HAP-1 (cell line): ENCODE results near the gene MYH4.

ENCODE experiments used
- DNase-seq, 2 experiments: peaks; one replicate each; pipeline ENCODE4 v3.0.0-alpha.2; 2016 to 2020; ENCODE audit warnings: low spot score in 2 of 2
- H3K27me3 ChIP-seq: fragments of 250-450 bp; sonication (Bioruptor Pico); 2 replicates; pipeline ENCODE4 v1.5.1; 2020; ENCODE audit warnings: low read depth, mild to moderate bottlenecking, moderate library complexity
- H3K36me3 ChIP-seq: fragments of 250-450 bp; sonication (Bioruptor Pico); replicated peaks from 2 replicates; pipeline ENCODE4 v1.5.1; 2020; ENCODE audit warnings: mild to moderate bottlenecking
- H3K4me1 ChIP-seq: fragments of 250-450 bp; sonication (Bioruptor Pico); 2 replicates; pipeline ENCODE4 v1.5.1; 2020; ENCODE audit warnings: mild to moderate bottlenecking
- H3K4me3 ChIP-seq: fragments of 250-450 bp; sonication (Bioruptor Pico); 2 replicates; pipeline ENCODE4 v1.5.1; 2020; ENCODE audit warnings: mild to moderate bottlenecking, moderate library complexity
- H3K9me3 ChIP-seq: fragments of 250-450 bp; sonication (Bioruptor Pico); 2 replicates; pipeline ENCODE4 v1.5.1; 2020; ENCODE audit warnings: mild to moderate bottlenecking, moderate library complexity
- in situ Hi-C: fragments of 300-500 bp; cut with MboI; formaldehyde crosslinking; loops from 3 replicates; pipeline ENCODE4 v1.14.3; 2020; ENCODE audit warnings: low sequenced_read_pairs, inconsistent platforms, mixed read lengths

Gene MYH4

DNA sequence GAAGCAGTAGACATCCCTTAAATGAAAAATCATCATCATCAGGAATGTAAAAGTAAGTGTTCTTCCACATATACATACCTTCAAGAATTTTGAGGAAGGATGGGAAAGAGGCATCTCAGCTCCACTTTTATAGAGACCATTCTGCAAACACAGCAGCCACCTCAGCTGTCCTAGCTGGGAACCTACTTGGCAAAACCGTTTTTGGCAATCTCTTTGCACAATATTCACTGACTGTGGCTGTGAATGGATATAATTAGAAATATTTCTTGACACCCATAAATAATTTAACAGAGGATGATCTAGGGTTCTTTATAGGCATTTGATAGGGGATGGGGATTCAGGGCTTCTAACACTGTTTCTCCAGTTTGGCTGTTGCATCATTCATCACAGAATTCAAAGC is at the start of gene MYH4:
MYH4 (minus strand) TSS at position 101 of the 400 bp plus-strand sequence. CDS start 2,814 bp downstream, outside the sequence.
- Histone ChIP-seq H3K9me3 (no peaks in the 10 kb centered on the region), H3K4me3 (no peak within 1 kb of the TSS), H3K27me3 (no peaks in the 10 kb centered on the region), H3K4me1 (no peaks in the 10 kb centered on the region), H3K36me3 (no peaks in the 10 kb centered on the region)
- DNase-seq = no peak
- in situ Hi-C loops = no loop called here

DNA sequence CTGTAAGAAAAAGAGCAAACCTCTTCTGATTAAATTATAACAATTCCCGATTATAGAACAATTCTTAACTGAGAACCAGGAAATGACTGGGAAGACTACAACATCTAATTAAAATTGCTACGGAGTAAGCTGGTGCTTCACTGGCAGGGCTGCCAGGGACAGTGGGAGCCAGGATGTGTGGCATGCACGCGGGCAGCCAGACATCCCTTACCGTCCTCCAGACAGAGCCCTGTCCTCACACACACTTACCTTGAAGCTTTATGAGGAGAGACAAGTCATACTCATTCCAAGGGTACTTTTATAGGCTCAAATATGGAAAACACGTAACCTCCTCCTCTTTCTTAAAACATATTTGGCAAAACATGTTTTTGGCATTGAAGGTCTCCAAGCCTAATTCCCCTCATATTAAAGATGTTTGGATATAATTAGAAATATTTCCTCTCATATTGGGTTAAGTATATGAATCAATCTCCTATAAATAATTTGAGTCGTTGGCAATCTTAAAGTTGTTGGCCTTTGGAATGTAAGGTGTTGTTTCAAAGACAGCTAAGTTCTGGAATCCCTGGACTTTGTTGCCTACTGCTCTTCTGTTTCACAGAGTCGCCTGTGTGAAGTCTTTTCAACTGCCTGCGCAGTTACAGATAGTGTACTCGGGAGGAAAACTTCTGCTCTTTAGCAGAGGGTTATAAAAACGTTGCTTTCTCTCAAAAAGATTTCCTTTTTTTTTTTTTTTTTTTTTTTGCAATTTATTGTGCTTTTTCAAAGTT is 49.1 kb upstream of the MYH4 start, which contains the start of gene MYH1:
MYH1 (minus strand) TSS at position 272 of the 767 bp plus-strand sequence. CDS start 1,900 bp downstream, outside the sequence.
- Histone ChIP-seq H3K36me3 (no peaks in the 10 kb centered on the region), H3K4me1 (no peaks in the 10 kb centered on the region), H3K27me3 (no peaks in the 10 kb centered on the region), H3K9me3 (no peaks in the 10 kb centered on the region), H3K4me3 (no peak within 1 kb of the TSS)
- DNase-seq = no peak
- in situ Hi-C loops = no loop called here

DNA sequence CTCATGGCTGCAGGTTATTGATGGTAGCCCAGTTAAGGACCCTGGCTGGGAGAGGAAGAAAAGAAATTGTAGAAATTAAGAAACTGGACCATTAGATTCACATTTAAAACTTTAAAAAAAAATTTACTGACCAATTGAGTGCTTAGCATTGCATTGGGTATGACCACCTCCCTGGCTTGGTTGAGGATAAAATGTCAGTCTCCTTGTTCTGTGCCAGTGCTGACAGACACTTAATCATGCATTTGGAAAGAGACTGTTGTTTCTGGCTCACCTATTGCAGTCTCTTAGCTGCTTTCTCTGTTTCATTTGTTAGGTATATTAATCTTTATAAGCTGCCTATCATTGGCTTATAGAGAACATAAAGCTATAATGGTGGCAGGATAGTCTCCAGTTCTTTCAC is 47.3 kb upstream of the MYH4 start:
- in situ Hi-C loops = no loop called here
- H3K36me3 ChIP-seq = no peaks in the 10 kb centered on the region
- no peaks in the 10 kb centered on the region for H3K9me3 ChIP-seq
- no peak for DNase-seq
- no peaks in the 10 kb centered on the region for H3K4me1 ChIP-seq
- no peaks in the 10 kb centered on the region for H3K27me3 ChIP-seq
- H3K4me3 ChIP-seq = no peak overlapping the region

DNA sequence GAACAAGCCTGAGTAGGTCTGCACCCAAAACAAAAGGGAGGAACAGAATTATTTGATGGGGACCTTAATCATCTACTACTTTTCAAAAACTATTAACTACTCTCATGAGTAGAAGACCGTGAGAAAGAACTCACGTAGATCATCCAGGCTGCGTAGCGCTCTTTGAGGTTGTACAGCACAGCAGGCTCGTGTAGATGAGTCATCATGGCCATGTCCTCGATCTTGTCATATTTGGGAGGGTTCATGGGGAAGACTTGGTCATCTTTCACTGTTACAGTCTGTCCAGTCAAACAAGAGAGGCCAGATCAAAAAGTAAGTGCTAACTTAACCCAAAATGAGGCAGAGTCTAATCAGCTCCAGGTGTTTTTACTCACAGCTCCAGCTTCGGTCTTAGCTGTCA is 46.7 kb upstream of the MYH4 start:
- in situ Hi-C loops = no loop called here
- Histone ChIP-seq H3K27me3 (no peaks in the 10 kb centered on the region), H3K36me3 (no peaks in the 10 kb centered on the region), H3K4me1 (no peaks in the 10 kb centered on the region), H3K9me3 (no peaks in the 10 kb centered on the region), H3K4me3 (no peak overlapping the region)
- DNase-seq = no peak

DNA sequence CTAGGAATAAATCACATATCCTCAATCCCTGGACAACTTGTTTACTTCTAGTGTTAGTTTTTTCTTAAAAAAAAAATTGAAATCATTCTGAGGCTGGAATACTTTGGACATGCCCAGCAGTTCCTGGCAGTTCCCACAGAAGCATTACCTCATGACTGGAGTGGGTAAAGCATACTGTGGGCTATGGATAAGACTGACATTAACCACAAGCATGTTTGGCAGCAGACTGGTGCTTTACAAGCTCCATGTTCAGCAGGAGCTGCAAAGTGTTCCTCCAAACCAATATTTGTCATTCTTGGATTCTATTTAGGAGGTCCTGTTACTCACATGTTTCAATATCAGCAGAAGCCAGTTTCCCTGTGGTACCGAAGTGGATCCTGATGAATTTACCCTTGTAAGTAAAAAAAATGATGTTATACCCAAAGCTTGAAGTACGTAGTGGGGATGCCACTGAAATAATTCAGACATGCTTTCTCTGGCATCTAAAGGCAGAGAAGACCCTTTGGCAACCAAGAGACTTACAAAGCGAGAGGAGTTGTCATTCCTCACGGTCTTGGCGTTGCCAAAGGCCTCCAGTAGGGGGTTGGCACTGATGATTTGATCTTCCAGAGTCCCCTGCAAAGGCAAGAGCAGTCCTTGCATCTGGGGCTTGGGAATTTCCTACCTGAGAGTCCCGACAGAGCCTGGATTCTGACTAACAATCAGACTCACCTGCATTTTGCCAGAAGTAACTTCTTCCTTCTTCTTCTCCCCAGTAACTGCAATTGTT is 44.1 kb upstream of the MYH4 start:
- no peak for DNase-seq
- in situ Hi-C loops = no loop called here
- H3K27me3 ChIP-seq = no peaks in the 10 kb centered on the region

DNA sequence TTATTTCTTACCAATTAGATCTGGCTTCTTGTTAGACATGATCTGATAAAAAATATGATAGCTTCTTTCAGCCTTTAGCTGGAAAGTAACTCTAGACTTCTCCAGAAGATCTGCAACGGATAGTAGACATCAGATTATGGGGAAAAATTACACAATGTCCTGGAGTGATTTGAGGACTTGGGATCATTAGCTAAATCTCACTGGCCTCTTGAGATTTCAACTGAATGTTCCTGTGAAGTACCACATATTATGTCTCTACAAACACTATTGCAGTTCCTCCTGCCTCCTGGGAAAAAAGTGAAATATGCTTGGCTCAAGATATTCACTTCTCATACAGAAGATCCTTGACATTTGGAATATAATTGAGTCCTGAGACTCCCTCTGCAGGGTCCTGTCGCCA is 43.5 kb upstream of the MYH4 start:
- Histone ChIP-seq H3K36me3 (no peaks in the 10 kb centered on the region), H3K27me3 (no peaks in the 10 kb centered on the region), H3K4me1 (no peaks in the 10 kb centered on the region), H3K9me3 (no peaks in the 10 kb centered on the region), H3K4me3 (no peak overlapping the region)
- in situ Hi-C loops = no loop called here
- no peak for DNase-seq

More for the DNA sequence above, 44.1 kb upstream of the MYH4 start:
- no peaks in the 10 kb centered on the region for H3K36me3 ChIP-seq
- no peak overlapping the region for H3K4me3 ChIP-seq
- no peaks in the 10 kb centered on the region for H3K9me3 ChIP-seq
- no peaks in the 10 kb centered on the region for H3K4me1 ChIP-seq

DNA sequence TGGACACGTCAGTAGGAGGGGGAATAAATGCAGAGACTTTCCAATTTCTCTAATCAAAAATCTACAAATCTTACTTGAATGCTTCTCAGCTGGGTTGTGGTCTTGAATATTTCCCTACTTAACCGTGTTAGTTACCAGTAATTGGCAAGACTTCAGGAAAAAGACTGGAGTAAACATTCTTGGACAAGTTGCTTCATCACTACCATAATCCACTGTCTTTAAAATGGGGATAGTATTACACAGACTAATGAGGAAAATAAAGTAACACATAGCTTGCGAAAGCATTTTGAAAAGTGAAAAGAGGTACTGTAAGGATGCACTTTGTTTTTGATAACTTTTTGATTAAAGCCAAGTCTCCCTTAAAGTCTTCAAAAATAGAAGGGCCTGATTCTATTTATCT is 30.6 kb upstream of the MYH4 start:
- Histone ChIP-seq H3K9me3 (no peaks in the 10 kb centered on the region; the same call in none of the 2 replicates), H3K36me3 (no peaks in the 10 kb centered on the region), H3K4me1 (no peaks in the 10 kb centered on the region), H3K4me3 (no peak overlapping the region), H3K27me3 (no peaks in the 10 kb centered on the region)
- in situ Hi-C loops = no loop called here
- DNase-seq = no peak

DNA sequence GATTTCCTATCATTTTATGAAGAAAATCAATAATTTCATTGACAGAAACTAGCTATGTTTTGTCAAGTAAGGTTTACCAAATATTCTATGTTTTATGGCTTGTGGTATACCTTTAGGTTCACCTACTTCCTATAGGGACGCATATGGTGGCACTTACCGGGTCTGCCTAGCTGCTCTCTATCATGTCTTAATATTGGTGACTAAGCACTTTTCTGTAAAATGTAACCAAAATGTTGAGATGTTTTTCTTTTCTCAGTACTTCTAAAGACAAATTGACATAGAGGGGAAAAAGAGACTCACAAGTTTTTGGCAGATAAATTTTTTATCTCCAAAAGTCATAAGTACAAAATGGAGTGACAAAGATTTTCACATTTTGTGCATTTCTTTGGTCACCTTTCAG is 22.6 kb upstream of the MYH4 start:
- in situ Hi-C loops = no loop called here
- Histone ChIP-seq H3K4me3 (no peak overlapping the region), H3K27me3 (no peaks in the 10 kb centered on the region), H3K36me3 (no peaks in the 10 kb centered on the region), H3K4me1 (no peaks in the 10 kb centered on the region), H3K9me3 (no peaks in the 10 kb centered on the region; the same call in 1 of the 2 replicates)
- DNase-seq = no peak

DNA sequence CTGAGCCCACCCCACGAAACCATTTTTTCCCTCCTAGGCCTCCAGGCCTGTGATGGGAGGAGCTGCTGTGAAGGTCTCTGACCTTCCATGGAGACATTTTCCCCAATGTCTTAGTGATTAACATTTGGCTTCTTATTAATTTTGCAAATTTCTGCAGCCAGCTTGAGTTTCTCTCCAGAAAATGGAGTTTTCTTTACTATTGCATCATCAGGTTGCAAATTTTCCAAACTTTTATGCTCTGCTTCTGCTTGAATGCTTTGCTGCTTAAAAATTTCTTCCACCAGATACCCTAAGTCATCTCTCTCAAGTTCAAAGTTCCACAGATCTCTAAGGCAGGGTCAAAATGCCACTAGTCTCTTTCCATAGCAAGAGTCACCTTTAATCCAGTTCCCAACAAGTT is 12.9 kb upstream of the MYH4 start:
- H3K4me1 ChIP-seq = no peaks in the 10 kb centered on the region
- no peak for DNase-seq
- H3K9me3 ChIP-seq = no peaks in the 10 kb centered on the region
- H3K27me3 ChIP-seq = no peaks in the 10 kb centered on the region
- no peak overlapping the region for H3K4me3 ChIP-seq
- no peaks in the 10 kb centered on the region for H3K36me3 ChIP-seq
- in situ Hi-C loops = no loop called here

DNA sequence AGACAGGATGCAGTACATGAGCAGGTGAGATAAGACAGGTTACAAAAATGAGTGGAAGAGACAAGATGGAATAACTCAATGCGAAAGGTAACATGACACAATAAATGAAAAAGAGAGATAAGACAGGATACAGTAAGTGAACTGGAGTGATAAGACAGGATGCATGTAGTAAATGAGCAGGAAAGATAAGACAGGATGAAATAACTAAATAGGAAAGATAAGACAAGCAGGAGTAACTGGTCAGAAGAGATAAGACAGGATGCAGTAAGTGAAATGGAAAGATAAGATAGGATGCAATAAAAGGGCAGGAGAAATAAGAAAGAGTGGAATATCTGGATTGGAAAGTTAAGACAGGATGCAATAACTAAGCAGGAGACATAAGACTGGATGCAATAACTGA is 8.3 kb upstream of the MYH4 start:
- no peaks in the 10 kb centered on the region for H3K4me1 ChIP-seq
- no peaks in the 10 kb centered on the region for H3K36me3 ChIP-seq
- no peaks in the 10 kb centered on the region for H3K27me3 ChIP-seq
- no peak overlapping the region for H3K4me3 ChIP-seq
- DNase-seq = no peak
- in situ Hi-C loops = no loop called here
- no peaks in the 10 kb centered on the region for H3K9me3 ChIP-seq

DNA sequence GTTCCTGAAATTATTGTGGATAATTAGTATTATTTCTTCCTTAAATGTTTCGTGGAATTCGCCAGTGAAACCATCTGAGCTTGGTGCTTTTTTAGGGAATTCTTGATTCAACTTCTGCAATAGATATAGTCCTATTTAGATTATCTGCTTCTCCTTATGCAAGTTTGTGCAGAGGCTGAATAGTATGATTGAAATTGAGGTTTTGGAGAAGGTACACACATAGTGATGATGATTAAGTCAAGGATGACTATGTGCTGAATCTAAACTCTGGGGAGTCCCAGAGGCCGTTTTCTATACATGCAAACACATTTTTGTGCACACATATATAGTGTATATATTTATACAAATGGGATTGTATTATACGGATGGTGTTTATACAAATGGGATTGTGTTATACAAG is 5.2 kb upstream of the MYH4 start:
- Histone ChIP-seq H3K4me1 (no peaks in the 10 kb centered on the region), H3K36me3 (no peaks in the 10 kb centered on the region), H3K4me3 (no peak overlapping the region), H3K9me3 (no peaks in the 10 kb centered on the region), H3K27me3 (no peaks in the 10 kb centered on the region)
- in situ Hi-C loops = no loop called here
- DNase-seq = no peak

DNA sequence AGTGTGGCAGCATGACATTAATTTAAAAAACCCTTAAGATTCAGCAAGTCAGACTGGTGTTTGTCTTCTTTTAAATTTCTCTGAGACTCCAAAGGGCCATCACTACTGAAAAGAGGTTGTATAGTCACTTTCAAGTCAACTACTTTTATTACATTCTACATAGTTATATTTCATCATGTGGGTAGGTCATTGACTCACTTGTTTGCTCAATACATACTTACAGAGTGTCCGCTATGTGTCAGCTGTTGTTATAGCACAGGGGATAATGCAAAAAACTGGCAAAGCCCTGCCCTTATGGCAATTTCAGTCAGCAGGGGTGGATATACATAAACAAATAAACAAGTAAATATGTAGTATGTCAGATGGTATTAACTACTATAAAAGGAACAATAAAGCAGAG is 2.5 kb upstream of the MYH4 start:
- Histone ChIP-seq H3K9me3 (no peaks in the 10 kb centered on the region), H3K36me3 (no peaks in the 10 kb centered on the region), H3K27me3 (no peaks in the 10 kb centered on the region), H3K4me3 (no peak overlapping the region), H3K4me1 (no peaks in the 10 kb centered on the region)
- in situ Hi-C loops = no loop called here
- no peak for DNase-seq

DNA sequence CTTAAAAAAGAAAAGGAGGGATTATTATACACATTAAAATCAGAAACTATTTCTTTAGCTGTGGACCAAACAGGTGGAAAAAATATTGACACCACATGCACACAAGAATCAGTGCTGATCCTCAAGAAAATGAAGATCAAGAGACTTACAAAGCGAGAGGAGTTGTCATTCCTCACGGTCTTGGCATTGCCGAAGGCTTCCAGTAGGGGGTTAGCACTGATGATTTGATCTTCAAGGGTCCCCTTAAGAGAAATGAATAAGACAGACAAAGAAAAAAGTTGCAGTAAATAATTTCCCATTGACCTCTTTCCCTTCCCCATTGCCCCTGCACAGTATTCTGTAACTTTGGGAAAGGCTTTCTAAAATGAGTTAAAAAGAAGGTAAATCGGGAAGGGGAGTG is 6.0 kb downstream of the MYH4 start:
- in situ Hi-C loops = no loop called here
- no peak for DNase-seq

DNA sequence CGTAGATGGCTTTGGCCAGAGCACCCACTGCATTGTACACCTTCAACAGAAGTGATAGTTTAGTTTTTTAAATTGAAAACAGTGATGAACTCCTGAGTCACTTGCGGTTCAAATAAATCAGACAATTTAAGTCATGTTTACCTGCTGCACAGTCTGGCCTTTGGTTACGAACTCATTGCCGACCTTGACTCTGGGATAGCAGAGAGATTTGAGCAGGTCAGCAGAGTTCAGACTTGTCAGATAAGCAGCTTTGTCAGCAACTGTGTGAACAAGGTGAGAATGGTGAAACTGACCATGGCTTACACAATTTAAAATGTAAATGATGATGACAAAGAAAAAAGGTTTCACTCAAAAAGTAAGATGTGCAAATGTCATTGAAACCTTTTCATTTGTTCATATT is 9.3 kb downstream of the MYH4 start:
- DNase-seq = no peak
- in situ Hi-C loops = no loop called here

More for the DNA sequence above, 6.0 kb downstream of the MYH4 start:
- H3K4me3 ChIP-seq = no peak overlapping the region
- H3K9me3 ChIP-seq = no peaks in the 10 kb centered on the region
- no peaks in the 10 kb centered on the region for H3K27me3 ChIP-seq
- H3K36me3 ChIP-seq = no peaks in the 10 kb centered on the region
- H3K4me1 ChIP-seq = no peaks in the 10 kb centered on the region

More for the DNA sequence above, 9.3 kb downstream of the MYH4 start:
- Histone ChIP-seq H3K4me1 (no peaks in the 10 kb centered on the region), H3K9me3 (no peaks in the 10 kb centered on the region), H3K36me3 (no peaks in the 10 kb centered on the region), H3K4me3 (no peak overlapping the region), H3K27me3 (no peaks in the 10 kb centered on the region)
